ENCODE measurements around the gene EXPH5. TPM values are rescaled to one million over a fixed set of nuclear protein-coding genes. Genes with fewer than 3 reads are reported as not detected.

Gene EXPH5
- total and polyA plus RNA-seq, 7 donors = 0.36 to 2.4 (median 0.55) TPM

DNA sequence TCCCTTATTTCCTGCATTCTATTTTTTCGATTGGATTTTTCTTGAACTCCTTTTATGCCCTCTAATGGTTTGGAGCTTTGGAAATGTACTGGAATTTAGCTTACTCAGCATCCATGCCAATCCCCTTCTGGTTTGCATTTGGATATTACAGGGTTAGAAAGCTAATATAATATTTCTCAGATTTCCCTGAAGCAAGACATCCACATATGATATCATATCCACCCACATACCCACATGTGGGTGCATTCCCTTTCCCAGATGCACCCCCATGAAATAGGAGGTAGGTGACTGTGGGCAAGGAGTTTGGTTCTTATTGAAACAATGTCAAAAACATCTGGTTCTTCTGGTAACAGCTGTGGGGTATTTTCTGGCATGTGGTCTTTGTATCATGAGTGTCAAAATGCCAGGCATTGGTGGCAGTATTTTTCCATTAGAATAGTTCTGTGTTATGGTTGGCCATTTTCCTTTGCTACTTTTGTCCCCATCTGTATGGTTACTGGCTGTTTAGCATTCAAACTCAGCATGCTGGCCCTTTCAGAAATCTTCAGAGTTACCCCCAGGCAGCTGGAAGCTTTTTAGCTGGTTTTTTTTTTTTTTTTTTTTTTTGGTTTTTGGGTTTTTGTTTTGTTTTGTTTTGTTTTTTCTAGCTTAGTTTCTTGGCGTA is 38.6 kb upstream of the EXPH5 start:
- peaks cover 0 to 3% (median 0%) of the 10 kb centered on the region in 4 donors for H3K9me3 ChIP-seq
- TF ChIP-seq POLR2A (IDR thresholded peaks at IDR 0.05) (no peak), EP300 (IDR thresholded peaks at IDR 0.05) (no peak)
- DNase-seq = no peak
- H3K4me3 ChIP-seq = no peak overlapping the region
- 86 to 92% methylated on average over 2 of the region's 2 CpGs for WGBS, 2 donors
- intact Hi-C loops (cut with DNase I) = no loop called here
- H3K4me1 ChIP-seq = no peaks in the 10 kb centered on the region
- H3K36me3 ChIP-seq = no peaks in the 10 kb centered on the region
- no peak overlapping the region for H3K27ac ChIP-seq
- H3K27me3 ChIP-seq = no peaks in the 10 kb centered on the region

DNA sequence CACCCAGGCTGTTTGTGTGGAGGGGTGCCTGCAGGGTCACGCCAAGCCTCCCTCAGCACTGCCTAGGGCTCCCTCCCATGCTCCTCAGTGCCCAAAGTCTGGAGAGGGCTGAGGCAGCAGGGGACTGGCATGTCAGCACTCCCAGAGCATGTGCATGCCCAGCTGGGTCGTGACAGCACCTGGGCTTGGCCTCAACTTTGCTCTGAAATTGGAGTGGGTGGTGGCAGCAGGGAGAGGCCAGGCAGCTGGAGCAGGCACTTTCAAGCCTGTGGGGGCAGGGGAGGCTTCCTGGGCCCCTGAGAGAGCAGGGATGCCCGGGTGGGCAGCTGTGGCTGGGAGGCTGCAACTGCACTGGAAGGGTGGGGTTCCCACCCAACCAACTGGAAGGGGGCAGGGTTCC is 35.7 kb upstream of the EXPH5 start:
- no peaks in the 10 kb centered on the region for H3K4me1 ChIP-seq
- no peaks in the 10 kb centered on the region for H3K36me3 ChIP-seq
- no peaks in the 10 kb centered on the region for H3K27me3 ChIP-seq
- TF ChIP-seq, protein P1, sequence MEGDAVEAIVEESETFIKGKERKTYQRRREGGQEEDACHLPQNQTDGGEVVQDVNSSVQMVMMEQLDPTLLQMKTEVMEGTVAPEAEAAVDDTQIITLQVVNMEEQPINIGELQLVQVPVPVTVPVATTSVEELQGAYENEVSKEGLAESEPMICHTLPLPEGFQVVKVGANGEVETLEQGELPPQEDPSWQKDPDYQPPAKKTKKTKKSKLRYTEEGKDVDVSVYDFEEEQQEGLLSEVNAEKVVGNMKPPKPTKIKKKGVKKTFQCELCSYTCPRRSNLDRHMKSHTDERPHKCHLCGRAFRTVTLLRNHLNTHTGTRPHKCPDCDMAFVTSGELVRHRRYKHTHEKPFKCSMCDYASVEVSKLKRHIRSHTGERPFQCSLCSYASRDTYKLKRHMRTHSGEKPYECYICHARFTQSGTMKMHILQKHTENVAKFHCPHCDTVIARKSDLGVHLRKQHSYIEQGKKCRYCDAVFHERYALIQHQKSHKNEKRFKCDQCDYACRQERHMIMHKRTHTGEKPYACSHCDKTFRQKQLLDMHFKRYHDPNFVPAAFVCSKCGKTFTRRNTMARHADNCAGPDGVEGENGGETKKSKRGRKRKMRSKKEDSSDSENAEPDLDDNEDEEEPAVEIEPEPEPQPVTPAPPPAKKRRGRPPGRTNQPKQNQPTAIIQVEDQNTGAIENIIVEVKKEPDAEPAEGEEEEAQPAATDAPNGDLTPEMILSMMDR (IDR thresholded peaks at IDR 0.05) = no peak
- TF ChIP-seq POLR2A (IDR thresholded peaks at IDR 0.05) = no peak
- no peak for TF ChIP-seq POLR2AphosphoS5 (IDR thresholded peaks at IDR 0.05)
- TF ChIP-seq EP300 (IDR thresholded peaks at IDR 0.05) = no peak
- no peak for DNase-seq
- H3K27ac ChIP-seq = no peak overlapping the region
- H3K4me3 ChIP-seq = no peak overlapping the region
- WGBS, 2 donors = 73 to 86% methylated on average over 3 of the region's 3 CpGs
- H3K9me3 ChIP-seq = peaks cover 0 to 3% (median 0%) of the 10 kb centered on the region in 4 donors
- intact Hi-C loops (cut with DNase I) = no loop called here

DNA sequence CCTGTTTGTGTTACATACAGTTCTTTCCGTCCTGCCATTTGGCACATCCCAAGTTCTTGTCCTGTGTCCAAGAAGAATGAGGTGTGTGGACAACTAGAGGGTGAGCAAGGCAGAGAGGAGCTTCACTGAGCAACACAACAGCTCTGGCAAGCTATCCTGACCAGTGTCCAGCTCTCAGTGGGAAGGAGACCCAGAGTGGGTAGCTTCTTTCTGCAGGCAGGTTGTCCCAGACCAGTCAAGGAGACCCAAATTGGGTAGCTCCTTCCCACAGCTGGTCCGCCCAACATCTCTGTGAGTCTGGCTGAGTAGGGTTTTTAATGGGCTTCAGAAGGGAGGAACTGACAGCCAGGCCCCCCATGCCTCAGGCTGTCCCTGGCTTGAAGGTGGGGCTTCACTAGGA is 35.2 kb upstream of the EXPH5 start:
- Histone ChIP-seq H3K4me3 (no peak overlapping the region), H3K27ac (no peak overlapping the region), H3K27me3 (no peaks in the 10 kb centered on the region), H3K36me3 (no peaks in the 10 kb centered on the region), H3K9me3 (peaks cover 0 to 3% (median 0%) of the 10 kb centered on the region in 4 donors), H3K4me1 (no peaks in the 10 kb centered on the region)
- TF ChIP-seq, protein P1 (IDR thresholded peaks at IDR 0.05) = no peak
- TF ChIP-seq POLR2AphosphoS5 (IDR thresholded peaks at IDR 0.05) (no peak), EP300 (IDR thresholded peaks at IDR 0.05) (no peak), POLR2A (IDR thresholded peaks at IDR 0.05) (no peak)
- WGBS, 2 donors = 92 to 95% methylated on average over 2 of the region's 2 CpGs
- no peak for DNase-seq
- intact Hi-C loops (cut with DNase I) = no loop called here

DNA sequence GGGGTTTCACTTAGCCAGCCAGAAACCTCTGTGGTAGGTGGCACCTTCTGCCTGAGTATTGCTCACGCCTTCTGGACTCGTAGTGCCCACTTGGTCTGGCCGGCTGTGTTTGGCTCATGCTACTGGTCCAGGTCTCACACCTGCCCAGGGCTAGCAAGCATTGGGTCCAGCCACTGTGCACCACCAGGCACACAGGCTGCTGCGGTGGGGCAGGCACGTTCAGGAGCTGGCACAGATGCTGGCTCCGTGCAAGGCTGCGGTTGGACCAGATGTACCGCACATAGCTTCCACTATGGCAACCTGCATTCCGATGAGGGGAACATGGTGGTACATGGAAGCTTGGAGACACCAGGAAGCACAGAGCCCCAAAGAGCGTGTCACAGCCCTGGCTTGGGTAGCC is 34.8 kb upstream of the EXPH5 start:
- H3K4me1 ChIP-seq = no peaks in the 10 kb centered on the region

DNA sequence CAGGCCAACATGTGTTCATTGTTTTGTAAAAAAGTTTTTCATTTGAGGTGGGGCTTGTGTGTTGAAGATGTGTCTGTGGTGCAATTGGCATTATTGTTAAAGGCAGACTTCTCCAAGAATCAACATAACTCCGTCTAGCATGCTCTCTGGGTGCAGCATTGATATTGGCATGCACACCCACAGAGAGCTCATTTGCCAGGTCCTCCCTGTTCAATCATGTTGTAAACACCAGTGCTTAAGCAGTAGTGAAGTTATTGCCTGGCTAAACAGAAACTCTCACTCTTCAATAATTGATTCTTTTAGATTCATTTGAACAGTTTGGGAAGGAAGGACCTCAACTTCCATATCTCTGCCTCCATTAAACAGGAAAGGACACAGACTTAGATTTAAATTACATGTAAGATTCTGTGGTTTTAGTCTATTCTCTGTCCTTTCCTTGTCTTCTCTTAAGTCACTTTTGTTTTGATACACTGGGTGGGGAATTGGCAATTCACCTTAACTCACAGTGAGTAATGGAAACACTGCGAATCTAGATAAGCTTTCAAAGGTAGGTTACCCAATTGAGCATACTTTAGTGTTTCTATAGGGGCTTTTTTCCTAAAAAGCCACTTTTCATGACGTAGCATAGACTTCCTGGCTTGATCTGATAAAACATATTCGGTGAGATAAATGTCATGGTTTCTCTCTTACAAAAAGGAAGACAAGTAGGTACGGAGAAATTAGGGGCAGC is 30.8 kb upstream of the EXPH5 start:
- no peaks in the 10 kb centered on the region for H3K9me3 ChIP-seq
- 21 to 57% methylated on average over 5 of the region's 5 CpGs for WGBS, 2 donors
- intact Hi-C loops (cut with DNase I) = no loop called here
- no peak overlapping the region for H3K27ac ChIP-seq
- H3K4me3 ChIP-seq = no peak overlapping the region
- no peaks in the 10 kb centered on the region for H3K27me3 ChIP-seq
- H3K4me1 ChIP-seq = no peaks in the 10 kb centered on the region
- DNase-seq = no peak
- H3K36me3 ChIP-seq = no peaks in the 10 kb centered on the region
- no peak for TF ChIP-seq EP300 (IDR thresholded peaks at IDR 0.05)
- TF ChIP-seq, protein P1 (IDR thresholded peaks at IDR 0.05) = no peak

More for the DNA sequence above, 34.8 kb upstream of the EXPH5 start:
- Histone ChIP-seq H3K36me3 (no peaks in the 10 kb centered on the region), H3K9me3 (peaks cover 0 to 3% (median 0%) of the 10 kb centered on the region in 4 donors), H3K4me3 (no peak overlapping the region), H3K27ac (no peak overlapping the region), H3K27me3 (no peaks in the 10 kb centered on the region)
- WGBS, 2 donors = 96 to 97% methylated on average over 10 of the region's 10 CpGs
- intact Hi-C loops (cut with DNase I) = no loop called here
- no peak for DNase-seq
- TF ChIP-seq POLR2A (IDR thresholded peaks at IDR 0.05) = no peak
- TF ChIP-seq, protein P1 (IDR thresholded peaks at IDR 0.05) = no peak
- TF ChIP-seq EP300 (IDR thresholded peaks at IDR 0.05) = no peak
- TF ChIP-seq POLR2AphosphoS5 (IDR thresholded peaks at IDR 0.05) = no peak

Data from sigmoid colon (tissue), 7 donors.